NCI-H2196 treated with DMSO at 0.1 percent for 48 hours (cell line): ENCODE data around the gene HOXC9.
A peak's percentile ranks its signal among the peaks of the same experiment; 100 is the strongest.

Source experiments
- DNase-seq: peaks from one replicate; lab custom pipeline; 2025; ENCODE audit not compliant: unreplicated experiment; lab: John Stamatoyannopoulos, UW

Gene HOXC9

DNA sequence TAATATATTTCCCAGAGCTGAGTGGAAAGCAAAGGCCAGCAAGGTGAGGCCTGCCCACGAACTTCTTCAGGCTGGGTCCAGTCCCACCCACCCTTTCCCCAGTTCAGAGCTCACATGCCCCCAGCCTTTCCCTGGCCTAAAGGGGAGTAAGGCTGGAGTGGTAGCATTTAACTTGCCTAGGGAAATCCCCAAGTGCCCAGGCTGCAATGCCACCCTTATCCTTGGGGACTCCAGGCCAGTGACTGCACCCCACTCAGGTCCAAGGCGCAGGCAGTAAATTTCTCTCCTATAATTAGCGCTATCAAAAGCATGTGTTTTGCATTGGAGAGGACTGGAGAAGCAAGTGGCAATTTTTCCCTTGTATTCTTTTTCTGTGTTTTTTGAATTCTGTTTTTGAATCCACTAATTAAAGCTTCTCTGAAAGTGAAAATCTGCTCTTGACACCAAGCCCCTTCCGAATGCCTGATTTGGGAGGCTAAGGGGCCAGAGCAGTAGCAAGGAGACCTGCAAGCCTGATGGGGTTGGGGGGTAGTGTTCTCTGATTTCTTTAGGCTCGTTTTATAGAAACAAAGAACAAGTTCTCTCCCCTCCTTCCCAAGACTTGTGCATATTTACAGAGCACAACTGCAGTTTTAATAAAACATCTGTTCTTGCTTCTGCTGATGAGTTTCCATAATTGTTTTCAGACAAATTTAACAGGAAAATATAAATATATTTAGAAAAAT lies 24.8 kb downstream of the HOXC9 start:
- no peak for DNase-seq

DNA sequence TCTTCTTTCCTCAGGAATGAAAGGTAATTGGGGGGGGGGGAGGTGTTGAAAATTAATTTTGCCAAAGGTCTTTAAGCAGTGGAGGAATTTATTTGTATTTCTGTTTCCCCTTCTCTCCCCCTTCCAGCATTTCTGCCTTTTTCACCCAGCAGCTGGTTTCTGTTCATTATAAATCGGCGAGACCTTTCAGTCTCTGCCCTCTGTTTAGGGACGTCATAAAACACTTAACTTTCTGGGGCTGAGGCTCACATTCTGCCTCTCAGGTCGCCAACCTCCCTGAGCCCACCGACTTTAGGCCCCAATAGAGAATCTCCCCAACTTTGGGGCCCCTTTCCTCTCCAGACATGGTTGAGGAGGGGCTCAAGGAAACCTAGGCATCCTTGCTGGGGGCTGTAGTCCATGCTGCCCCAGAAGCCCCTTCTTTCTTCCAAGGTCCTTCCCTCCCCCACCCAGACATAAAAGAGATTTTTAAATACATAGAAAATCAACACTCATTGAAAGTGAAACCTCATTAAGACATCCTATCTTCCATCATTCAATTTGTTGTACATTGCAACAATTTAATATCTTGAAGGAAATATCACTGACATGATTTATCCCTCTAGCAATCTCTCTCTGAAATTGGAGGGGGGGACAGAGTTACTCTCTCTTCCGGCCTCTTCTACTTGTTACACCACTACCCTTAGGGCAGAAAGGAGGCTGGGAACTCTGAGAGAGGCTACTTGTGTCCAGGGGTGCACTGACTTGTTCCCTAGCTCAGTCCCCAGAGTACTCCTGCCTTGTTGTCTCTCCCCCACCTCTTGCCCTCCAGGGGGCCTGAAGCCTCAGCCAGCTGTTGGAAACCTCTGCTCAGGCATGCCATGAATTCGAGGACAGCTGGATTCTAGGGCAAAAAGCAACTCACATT lies 25.8 kb downstream of the HOXC9 start:
- DNase-seq = no peak

DNA sequence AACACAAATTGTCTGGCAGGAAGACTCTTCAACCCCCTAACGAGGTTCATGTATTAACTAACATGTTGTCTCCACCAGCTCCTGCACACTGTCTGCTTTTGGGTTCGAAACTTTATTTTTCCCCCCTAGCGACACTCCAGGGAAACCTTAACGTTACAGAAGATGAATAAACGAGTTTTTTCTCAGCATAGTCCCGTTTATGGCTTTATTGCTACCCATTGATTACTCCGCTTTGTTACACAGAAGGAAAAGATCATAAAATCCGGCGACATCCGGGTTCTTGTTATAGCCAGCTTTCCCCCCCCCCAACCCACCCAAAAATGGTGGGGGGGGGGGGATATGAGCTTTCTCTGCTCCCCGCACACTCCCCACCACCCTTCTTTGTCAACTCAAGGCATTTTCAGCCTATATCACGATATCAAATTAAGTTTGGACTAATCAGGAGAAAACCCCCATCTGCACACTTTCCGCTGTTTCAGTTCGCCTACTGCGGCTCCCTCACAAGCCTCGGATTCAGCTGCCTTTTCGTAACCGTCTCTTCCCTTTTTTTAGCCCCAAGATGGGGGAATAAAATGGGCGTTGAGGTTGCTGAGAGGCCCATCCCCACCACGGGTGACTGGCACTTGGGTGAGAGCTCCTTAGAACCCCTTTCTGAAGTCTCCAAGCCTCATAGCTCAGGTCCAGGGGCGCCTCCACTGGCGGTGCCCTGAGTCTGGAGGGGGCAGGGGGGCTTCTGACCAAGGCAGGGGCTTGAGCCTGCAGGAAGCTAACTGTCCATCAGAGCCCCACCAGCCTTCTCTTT lies 26.9 kb downstream of the HOXC9 start:
- DNase-seq = no peak

DNA sequence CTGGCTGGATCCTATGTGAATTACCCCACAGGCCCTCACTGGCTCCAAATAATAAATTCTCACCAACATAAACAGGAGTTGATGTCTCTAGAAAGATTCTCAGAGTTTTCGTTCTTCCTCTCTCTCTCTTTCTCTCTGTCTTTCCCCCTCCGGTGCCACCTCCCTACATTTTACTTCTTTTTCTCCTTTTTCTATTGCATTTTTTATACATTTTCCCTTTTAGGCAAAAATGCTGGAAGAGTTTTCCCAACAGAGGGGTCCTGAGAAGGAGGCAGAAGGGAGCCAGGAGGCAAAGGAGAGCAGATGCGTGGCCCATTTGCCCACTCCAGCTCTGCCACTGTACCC lies 27.5 kb downstream of the HOXC9 start:
- DNase-seq = no peak

DNA sequence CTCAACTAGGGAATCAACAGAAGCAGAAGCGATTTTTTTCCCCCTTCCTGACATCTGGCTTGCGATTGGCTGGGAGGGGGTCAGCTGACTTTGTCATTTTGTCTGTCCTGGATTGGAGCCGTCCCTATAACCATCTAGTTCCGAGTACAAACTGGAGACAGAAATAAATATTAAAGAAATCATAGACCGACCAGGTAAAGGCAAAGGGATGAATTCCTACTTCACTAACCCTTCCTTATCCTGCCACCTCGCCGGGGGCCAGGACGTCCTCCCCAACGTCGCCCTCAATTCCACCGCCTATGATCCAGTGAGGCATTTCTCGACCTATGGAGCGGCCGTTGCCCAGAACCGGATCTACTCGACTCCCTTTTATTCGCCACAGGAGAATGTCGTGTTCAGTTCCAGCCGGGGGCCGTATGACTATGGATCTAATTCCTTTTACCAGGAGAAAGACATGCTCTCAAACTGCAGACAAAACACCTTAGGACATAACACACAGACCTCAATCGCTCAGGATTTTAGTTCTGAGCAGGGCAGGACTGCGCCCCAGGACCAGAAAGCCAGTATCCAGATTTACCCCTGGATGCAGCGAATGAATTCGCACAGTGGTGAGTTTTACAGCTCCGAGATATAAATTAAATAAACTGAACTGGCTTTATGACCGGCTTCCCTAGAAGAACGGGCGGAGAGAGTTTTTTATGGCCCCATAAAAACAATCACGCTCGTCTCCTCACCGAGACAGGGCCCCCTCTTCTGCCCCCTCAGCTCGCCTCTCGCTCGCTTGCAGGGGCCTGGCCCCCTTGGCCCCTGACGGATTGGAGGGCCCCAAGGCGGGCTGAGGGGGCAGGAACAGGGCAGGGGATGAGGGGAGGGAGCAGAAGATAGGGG lies 28.6 kb downstream of the HOXC9 start, which contains the start of gene HOXC6:
TSS of gene HOXC6 (plus strand) at position 127 of the 888 bp plus-strand sequence. CDS start at position 209, 82 bp downstream.
- DNase-seq = no peak

DNA sequence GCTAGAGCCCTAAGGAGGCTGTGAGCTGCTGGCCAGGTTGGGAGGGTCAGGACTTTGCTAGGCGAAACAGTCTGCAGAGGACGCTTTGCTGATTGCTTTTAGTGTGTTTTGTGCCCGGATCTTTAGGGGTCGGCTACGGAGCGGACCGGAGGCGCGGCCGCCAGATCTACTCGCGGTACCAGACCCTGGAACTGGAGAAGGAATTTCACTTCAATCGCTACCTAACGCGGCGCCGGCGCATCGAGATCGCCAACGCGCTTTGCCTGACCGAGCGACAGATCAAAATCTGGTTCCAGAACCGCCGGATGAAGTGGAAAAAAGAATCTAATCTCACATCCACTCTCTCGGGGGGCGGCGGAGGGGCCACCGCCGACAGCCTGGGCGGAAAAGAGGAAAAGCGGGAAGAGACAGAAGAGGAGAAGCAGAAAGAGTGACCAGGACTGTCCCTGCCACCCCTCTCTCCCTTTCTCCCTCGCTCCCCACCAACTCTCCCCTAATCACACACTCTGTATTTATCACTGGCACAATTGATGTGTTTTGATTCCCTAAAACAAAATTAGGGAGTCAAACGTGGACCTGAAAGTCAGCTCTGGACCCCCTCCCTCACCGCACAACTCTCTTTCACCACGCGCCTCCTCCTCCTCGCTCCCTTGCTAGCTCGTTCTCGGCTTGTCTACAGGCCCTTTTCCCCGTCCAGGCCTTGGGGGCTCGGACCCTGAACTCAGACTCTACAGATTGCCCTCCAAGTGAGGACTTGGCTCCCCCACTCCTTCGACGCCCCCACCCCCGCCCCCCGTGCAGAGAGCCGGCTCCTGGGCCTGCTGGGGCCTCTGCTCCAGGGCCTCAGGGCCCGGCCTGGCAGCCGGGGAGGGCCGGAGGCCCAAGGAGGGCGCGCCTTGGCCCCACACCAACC lies 29.8 kb downstream of the HOXC9 start:
- DNase-seq = no peak

DNA sequence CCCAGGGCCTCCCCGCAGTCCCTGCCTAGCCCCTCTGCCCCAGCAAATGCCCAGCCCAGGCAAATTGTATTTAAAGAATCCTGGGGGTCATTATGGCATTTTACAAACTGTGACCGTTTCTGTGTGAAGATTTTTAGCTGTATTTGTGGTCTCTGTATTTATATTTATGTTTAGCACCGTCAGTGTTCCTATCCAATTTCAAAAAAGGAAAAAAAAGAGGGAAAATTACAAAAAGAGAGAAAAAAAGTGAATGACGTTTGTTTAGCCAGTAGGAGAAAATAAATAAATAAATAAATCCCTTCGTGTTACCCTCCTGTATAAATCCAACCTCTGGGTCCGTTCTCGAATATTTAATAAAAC lies 30.5 kb downstream of the HOXC9 start:
- no peak for DNase-seq

DNA sequence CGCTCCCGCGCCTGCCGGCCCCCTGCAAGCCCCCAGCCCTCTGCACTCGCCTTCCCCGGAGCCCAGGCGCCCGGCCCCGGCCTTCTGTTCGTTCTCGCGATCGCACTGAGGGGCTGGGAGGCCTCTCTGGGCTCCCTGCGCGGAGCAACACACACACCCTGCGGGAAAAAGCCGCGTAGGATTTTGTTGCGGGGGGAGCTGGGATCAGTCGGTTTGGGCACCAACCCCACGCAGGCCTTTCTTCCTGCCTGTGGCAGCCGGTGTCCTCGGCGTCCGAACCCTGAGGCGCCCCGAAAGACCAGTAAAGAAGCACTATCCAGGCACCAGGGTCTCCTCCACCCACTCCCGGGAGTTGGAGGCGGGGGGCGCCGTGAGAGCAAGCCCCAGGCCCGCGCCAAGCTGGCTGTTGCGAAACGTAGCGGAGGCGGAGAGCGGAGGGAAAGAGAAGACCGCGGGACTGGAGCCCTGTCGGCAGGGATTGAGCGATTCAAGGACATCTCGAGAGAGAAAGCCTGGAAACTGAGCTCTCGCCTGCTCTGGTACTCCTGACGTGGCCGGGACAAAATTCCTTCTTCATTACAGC lies 31.0 kb downstream of the HOXC9 start:
- no peak for DNase-seq

DNA sequence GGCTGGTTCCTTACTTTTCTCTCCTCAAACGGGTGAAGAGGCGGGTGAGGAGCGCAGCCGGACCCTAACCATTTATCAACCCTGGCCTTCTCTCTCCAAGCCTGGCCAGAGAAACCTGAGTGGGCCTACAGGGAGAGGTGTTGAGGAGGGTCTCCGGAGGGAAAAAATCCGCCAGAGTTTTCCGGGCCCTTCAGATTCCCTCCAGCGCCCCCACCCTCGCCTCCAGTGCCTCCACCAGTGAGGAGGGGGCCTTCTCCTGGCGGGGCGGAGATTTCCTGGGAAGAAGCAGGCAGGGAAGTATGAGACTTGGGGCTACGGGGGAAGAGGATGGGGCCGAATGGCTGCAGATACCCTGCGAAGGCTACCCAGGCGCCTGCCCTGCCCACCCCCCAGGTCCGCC lies 31.5 kb downstream of the HOXC9 start:
- no peak for DNase-seq

DNA sequence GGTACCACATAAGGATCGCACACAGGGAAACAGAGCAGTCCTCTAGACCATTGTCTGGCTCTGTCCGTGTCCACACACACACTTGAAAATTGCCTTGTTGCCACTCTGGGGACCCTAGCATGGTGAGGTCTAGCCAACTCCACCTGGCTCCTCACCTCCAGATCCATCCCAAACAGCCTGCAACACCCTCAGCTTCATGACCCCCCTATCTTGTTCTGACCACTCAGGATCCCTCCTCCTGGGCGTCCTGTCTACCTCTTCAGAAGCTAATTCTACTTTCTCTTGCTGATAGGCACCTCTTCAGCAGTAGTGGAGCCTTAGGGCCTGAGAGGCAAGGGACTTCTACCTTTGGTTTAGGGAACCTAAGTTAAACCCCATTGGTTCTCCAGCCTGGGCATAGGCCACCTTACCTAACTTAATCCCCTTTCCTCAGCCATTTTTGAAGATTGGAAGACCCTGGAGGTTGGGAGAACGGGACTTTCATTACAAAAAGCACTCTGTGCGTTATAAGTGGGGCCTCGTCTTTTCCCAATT lies 32.2 kb downstream of the HOXC9 start:
- no peak for DNase-seq

DNA sequence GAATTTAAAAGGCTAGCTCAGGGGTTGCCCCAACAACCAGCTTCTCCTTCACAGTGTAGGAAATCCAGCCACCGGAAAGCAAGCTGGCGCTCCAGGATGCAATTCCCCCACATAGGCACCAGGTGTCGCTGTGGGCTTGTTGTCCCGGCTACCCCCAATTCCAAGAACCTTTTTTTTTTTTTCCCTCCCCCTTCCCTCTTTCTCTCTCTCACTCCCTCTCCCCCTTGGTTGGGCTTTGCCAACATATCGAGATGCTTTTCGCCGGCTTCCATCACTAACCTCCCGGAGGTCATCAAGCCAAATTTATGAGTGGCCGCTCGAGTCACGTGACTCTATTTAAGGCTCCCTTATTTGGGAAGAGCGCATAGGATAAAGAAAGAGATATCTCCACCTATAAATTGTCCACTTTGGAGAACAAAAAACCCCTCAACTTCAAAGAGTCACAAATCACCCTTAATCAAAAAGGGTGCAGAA lies 32.7 kb downstream of the HOXC9 start, which contains the start of gene HOXC5:
TSS of gene HOXC5 (plus strand) at position 424 of the 474 bp plus-strand sequence. CDS start 73 bp downstream, outside the sequence.
- peak; percentile 63 for DNase-seq

DNA sequence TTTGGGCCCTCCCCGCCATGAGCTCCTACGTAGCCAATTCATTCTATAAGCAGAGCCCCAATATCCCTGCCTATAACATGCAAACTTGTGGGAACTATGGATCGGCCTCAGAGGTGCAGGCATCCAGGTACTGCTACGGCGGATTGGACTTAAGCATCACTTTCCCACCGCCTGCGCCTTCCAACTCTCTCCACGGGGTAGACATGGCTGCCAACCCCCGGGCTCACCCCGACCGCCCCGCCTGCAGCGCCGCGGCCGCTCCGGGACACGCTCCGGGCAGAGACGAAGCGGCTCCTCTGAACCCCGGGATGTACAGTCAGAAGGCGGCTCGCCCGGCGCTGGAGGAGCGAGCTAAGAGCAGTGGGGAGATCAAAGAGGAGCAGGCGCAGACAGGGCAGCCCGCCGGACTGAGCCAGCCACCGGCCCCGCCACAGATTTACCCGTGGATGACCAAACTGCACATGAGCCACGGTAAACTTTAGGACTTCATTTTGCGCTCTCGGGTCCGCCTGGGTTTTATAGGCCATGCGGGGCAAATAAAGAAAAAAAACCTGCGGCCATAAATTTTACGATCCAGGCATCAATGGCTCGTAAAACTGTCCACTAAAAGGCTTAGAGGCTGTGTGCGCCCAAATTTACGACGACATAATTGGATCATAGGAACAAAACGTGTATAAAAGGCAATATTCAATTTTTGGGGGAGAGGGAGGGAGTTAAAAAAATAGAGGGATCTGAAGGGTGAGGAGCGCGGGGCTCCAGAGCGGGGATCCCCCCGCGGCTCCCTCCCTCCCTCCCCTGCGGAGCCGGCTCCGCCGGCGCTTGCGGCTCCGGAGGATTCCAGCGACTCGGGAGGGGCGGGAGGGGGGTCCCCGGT lies 33.4 kb downstream of the HOXC9 start:
- no peak for DNase-seq

DNA sequence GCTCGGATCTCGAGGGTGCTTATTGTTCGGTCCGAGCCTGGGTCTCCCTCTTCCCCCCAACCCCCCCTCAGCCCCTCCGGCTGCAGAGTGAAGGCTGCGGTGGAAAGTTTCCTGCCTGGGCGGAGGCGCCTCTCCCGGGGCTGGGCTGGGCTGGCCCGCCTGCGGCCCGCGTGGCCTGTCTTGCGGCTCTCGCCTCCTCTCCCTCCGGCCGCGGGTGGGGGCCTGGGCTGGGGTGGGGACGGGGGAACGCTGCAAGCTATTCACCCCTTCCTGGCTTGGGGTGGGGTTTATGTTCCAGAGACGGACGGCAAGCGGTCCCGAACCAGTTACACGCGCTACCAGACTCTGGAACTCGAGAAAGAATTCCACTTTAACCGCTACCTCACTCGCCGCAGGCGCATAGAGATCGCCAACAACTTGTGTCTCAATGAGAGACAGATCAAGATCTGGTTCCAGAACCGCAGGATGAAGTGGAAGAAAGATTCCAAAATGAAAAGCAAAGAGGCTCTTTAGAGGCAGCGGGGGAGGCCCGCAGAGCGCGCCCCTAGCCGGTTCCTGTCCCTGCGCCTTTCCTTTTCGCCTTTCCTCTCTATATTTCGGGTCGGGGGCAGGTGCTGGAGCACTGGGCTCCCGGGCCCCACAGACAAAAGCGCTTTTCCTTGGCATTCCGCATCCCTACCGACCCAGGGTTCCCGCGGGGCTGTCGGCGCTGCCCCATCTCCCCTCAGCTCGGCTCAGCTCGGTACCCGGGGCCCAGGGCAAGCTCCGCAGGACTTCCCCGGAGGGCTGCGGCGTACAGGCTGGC lies 34.2 kb downstream of the HOXC9 start:
- no peak for DNase-seq

DNA sequence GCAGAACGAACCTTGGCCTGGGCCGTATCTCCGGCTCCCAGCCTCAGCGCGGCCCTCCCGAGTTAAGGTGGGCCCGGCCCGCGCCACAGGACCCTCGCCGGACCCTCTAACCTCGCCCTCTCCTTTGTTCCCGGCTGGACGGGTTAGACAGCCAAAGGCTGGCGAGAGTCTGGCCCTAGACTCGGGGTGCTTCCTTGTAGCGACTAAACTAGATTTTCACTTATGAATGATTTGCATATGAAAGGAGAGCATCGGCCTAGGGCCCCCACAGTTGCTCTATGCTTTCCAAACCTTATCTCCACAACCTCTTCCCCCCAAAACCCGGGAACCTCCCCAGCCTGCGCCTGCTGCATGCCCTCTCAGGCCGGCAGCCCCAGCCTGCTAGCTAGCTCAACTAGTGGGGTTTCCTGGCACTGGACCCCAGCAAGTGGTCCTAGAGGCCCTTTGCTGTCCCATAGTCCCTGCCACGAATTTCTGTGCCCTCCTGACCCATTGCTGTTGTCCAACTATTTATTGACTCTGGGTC lies 34.9 kb downstream of the HOXC9 start:
- DNase-seq = no peak

DNA sequence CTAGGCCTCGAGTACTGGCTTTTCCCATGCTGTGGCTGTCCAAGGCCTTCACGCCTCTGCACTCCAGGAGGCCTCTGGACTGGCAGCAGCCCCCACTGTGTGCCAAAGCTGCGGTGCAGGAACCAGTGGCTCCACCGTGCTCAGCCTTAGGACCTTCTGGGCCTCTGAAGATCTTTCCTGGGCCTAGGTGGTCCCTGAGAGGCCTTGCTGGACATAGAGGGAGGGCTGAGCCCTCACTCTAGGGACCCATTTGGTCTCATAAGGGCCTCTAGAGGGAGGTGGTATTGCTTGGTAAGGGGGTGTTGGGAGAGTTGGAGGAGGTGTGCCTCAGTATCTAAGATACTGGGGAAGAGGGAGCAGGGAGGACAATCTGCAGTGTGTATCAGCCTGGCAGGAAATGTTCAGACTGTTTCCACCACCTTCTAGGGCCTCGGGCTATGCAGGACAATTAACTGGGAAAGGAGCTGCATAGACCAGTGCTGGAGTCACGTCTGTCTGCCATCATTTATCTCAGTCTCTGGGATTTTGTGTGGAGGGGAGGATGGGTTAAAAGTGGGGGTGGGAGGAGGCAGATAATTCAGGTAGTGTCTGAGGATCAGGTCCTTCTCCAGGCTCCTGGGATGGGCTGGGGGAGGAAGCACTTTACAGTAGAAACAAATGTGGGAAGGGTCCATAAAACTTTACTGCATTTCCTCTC lies 35.8 kb downstream of the HOXC9 start:
- DNase-seq = no peak
